ENCODE data around the gene DERA.

- TF ChIP-seq CTCF (IDR thresholded peaks at IDR 0.05; ENCODE audit: low read length): no peak
- no peak for TF ChIP-seq EZH2phosphoT487 (IDR thresholded peaks at IDR 0.05; ENCODE audit: low read length)
- no peak for TF ChIP-seq EZH2 (optimal IDR thresholded peaks at IDR 0.05; ENCODE audit: low read depth, low read length)
Measured at GRCh38 chr12:16070113-16070512, 159.0 kb downstream of the DERA start.

Data from MM.1S (cell line).